ENCODE data around the gene TPGS2. TPM values are rescaled to one million over a fixed set of nuclear protein-coding genes. Genes with fewer than 3 reads are reported as not detected.
A peak's percentile ranks its signal among the peaks of the same experiment; 100 is the strongest.
"Not testable (repeated sequence)": the region's sequence is repeated elsewhere in the genome, so short reads cannot be mapped to it uniquely, and the experiment has no call there.

The TPGS2 gene, protein sequence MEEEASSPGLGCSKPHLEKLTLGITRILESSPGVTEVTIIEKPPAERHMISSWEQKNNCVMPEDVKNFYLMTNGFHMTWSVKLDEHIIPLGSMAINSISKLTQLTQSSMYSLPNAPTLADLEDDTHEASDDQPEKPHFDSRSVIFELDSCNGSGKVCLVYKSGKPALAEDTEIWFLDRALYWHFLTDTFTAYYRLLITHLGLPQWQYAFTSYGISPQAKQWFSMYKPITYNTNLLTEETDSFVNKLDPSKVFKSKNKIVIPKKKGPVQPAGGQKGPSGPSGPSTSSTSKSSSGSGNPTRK
- total RNA-seq (2014; rRNA removed; shearing (Covaris generic)) (35.7 and 44.8 TPM in 2 replicates), total RNA-seq (2022) (55.1 and 65.5 TPM in 2 replicates), Bru-seq, nascent RNA (percentile 65 among the genes with signal in this experiment), BruChase-seq, experiment 1, labeled RNA remaining after a 6-hour chase (percentile 68 among the genes with signal in this experiment), BruChase-seq, experiment 2, labeled RNA remaining after a 2-hour chase (percentile 69 among the genes with signal in this experiment)
- long read RNA-seq, full-length matches to known transcripts: 132 of 158 reads
- long read RNA-seq, partial matches to known transcripts: 17 of 158 reads
- long read RNA-seq, other reads (novel, unspliced or antisense): 9 of 158 reads

DNA sequence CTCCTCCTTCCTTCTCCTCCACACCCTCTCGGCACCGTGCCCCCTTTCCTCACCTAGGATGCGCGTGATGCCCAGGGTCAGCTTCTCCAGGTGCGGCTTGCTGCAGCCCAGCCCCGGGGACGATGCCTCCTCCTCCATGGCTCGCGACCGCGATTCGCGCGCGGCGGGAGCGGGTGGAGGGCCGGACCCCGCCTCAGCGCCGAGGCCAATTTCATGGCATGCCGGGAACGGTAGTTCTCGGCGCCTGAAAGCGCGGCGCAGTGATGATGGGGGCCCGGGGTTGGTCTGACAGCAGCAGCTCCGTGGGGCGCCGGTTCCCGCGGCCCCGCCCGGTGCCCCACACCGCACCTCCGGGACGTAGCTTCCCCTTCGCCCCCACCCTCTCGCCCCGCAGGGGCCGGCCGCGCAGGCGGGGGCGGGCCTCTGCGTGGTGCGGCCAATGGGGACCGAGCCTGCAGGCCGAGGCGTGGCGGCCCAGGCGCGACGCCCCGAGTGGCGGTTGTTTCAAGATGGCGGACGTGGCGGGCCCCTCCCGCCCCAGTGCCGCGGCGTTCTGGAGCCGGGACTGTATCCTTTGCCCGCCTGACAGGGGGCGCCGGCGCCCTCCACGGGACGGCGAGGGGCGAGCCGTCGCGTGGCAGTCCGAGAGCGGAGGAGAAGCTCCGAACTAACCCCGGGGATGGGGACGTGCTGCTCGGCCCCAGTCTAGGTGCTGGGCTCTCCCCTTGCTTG is at the start of gene TPGS2, which contains the start of gene KIAA1328:
TSS of gene TPGS2 (minus strand) at position 373 of the 732 bp plus-strand sequence. CDS start at position 138, 235 bp downstream.
TSS of gene KIAA1328 (plus strand) at position 498 of the 732 bp plus-strand sequence. CDS start at position 510, 12 bp downstream.
- Histone ChIP-seq H3K36me3 (ENCODE audit: insufficient read depth, low read length) (peaks cover 20% of the 10 kb centered on the region), H3K4me1 (ENCODE audit: insufficient read depth, low read length, poor library complexity, severe bottlenecking) (peaks cover 18% of the 10 kb centered on the region), H3K79me2 (ENCODE audit: insufficient read depth, low read depth, low read length) (peaks cover 22% of the 10 kb centered on the region; the same call in 1 of the 2 replicates), H3K4me2 (ENCODE audit: low read length) (peak within 1 kb of the TSS; percentile 93), H3K4me3 (ENCODE audit: low read depth, low read length, poor library complexity, severe bottlenecking) (peak within 1 kb of the TSS; percentile 83), H3K9me2 (ENCODE audit: insufficient read depth, low read length) (no peaks in the 10 kb centered on the region), H4K20me1 (ENCODE audit: insufficient read depth, low read length) (no peaks in the 10 kb centered on the region), H2AFZ (ENCODE audit: low read length) (peak within 1 kb of the TSS; percentile 66), H3K9me3 (ENCODE audit: low read length) (no peaks in the 10 kb centered on the region), H3K27ac (ENCODE audit: low read depth, low read length, poor library complexity, severe bottlenecking) (peak within 1 kb of the TSS; percentile 49)
- TF ChIP-seq EZH2phosphoT487 (IDR thresholded peaks at IDR 0.05; ENCODE audit: borderline replicate concordance, low read depth, low read length): no peak
- TF ChIP-seq, protein P1, sequence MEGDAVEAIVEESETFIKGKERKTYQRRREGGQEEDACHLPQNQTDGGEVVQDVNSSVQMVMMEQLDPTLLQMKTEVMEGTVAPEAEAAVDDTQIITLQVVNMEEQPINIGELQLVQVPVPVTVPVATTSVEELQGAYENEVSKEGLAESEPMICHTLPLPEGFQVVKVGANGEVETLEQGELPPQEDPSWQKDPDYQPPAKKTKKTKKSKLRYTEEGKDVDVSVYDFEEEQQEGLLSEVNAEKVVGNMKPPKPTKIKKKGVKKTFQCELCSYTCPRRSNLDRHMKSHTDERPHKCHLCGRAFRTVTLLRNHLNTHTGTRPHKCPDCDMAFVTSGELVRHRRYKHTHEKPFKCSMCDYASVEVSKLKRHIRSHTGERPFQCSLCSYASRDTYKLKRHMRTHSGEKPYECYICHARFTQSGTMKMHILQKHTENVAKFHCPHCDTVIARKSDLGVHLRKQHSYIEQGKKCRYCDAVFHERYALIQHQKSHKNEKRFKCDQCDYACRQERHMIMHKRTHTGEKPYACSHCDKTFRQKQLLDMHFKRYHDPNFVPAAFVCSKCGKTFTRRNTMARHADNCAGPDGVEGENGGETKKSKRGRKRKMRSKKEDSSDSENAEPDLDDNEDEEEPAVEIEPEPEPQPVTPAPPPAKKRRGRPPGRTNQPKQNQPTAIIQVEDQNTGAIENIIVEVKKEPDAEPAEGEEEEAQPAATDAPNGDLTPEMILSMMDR (conservative IDR thresholded peaks at IDR 0.05; ENCODE audit: low read length): peak; percentile 46
- CTCF ChIA-PET (ENCODE audit: unreplicated experiment): no interaction called here
- DNase-seq (ENCODE audit: low spot score): peak; percentile 77
- no TSS peak for BruUV-seq (replicated peaks)
- POLR2A ChIA-PET: interaction anchor here (0.6 kb wide), 2 partner anchors 65 to 734 kb away, joined by 3 read pairs; no protein-coding TSS in a partner anchor
- intact Hi-C loops (cut with micrococcal nuclease; ENCODE audit: unreplicated experiment): no loop called here

DNA sequence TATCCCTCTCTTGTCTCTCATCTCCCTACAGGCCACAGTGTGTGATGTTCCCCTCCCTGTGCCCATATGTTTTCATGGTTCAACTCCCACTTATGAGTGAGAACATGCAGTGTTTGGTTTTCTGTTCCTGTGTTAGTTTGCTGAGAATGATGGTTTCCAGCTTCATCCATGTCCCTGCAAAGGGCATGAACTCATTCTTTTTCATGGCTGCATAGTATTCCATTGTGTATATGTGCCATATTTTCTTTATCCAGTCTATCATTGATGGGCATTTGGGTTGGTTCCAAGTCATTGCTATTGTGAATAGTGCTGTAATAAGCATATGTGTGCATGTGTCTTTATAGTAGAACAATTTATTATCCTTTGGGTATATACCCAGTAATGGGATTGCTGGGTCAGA is 45.0 kb upstream of the TPGS2 start:
- intact Hi-C loops (cut with micrococcal nuclease; ENCODE audit: unreplicated experiment); BruUV-seq (replicated peaks); DNase-seq (ENCODE audit: low spot score); H4K20me1 ChIP-seq (ENCODE audit: insufficient read depth, low read length); H2AFZ ChIP-seq (ENCODE audit: low read length); H3K36me3 ChIP-seq (ENCODE audit: insufficient read depth, low read length); H3K4me2 ChIP-seq (ENCODE audit: low read length); POLR2A ChIA-PET; CTCF ChIA-PET (ENCODE audit: unreplicated experiment); H3K27ac ChIP-seq (ENCODE audit: low read depth, low read length, poor library complexity, severe bottlenecking); H3K4me3 ChIP-seq (ENCODE audit: low read depth, low read length, poor library complexity, severe bottlenecking); H3K9me3 ChIP-seq (ENCODE audit: low read length); H3K79me2 ChIP-seq (ENCODE audit: insufficient read depth, low read depth, low read length); H3K4me1 ChIP-seq (ENCODE audit: insufficient read depth, low read length, poor library complexity, severe bottlenecking); H3K9me2 ChIP-seq (ENCODE audit: insufficient read depth, low read length): not testable (repeated sequence)

DNA sequence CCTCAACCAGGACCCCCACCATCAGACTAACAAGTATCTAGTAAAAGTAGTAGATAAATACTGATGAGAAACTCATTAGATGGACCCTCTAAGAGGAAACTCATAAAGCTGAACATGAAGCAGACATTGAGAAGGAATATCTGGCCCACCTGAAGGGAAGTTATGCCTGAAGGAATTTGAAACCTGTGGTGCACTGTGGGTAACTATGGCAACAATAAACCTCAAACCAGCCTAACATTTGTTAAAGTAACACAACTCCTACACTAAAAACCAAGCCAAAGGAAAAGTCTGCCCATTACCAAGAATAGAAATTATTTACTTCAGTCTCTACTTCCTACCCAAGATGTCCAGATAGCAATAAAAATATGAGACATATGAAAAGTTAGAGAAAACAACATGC is 43.5 kb upstream of the TPGS2 start:
- no peak overlapping the region for H2AFZ ChIP-seq (ENCODE audit: low read length)
- TF ChIP-seq, protein P1 (conservative IDR thresholded peaks at IDR 0.05; ENCODE audit: low read length): no peak
- no peak for TF ChIP-seq EZH2phosphoT487 (IDR thresholded peaks at IDR 0.05; ENCODE audit: borderline replicate concordance, low read depth, low read length)
- BruUV-seq (replicated peaks): no TSS peak
- ChIA-PET CTCF (ENCODE audit: unreplicated experiment) (no interaction called here), POLR2A (no interaction called here)
- intact Hi-C loops (cut with micrococcal nuclease; ENCODE audit: unreplicated experiment): no loop called here
- no peaks in the 10 kb centered on the region for H3K36me3 ChIP-seq (ENCODE audit: insufficient read depth, low read length)
- no peak overlapping the region for H3K4me2 ChIP-seq (ENCODE audit: low read length)
- no peaks in the 10 kb centered on the region for H3K9me2 ChIP-seq (ENCODE audit: insufficient read depth, low read length)
- DNase-seq (ENCODE audit: low spot score): no peak
- H3K79me2 ChIP-seq (ENCODE audit: insufficient read depth, low read depth, low read length): no peaks in the 10 kb centered on the region
- H3K4me3 ChIP-seq (ENCODE audit: low read depth, low read length, poor library complexity, severe bottlenecking): no peak overlapping the region
- H3K4me1 ChIP-seq (ENCODE audit: insufficient read depth, low read length, poor library complexity, severe bottlenecking): no peaks in the 10 kb centered on the region
- no peaks in the 10 kb centered on the region for H3K9me3 ChIP-seq (ENCODE audit: low read length)
- H3K27ac ChIP-seq (ENCODE audit: low read depth, low read length, poor library complexity, severe bottlenecking): no peak overlapping the region
- no peaks in the 10 kb centered on the region for H4K20me1 ChIP-seq (ENCODE audit: insufficient read depth, low read length)

Measured in OCI-LY7 (cell line).